OCI-LY3 (cell line): Measurements from ENCODE around the gene MACO1.

Experiments used
- CTCF ChIP-seq: fragments of 200-600, 300-600 bp; sonication (generic); IDR thresholded peaks from 2 replicates; pipeline ENCODE4 v1.5.1; 2014; ENCODE audit warnings: antibody characterized with exemption, low read length, low read depth
- EZH2phosphoT487 ChIP-seq: fragments of 200-600 bp; shearing (Covaris generic); IDR thresholded peaks from 2 replicates; pipeline ENCODE4 v1.6.1; 2018; ENCODE audit warnings: antibody characterized with exemption, mixed run types, low read depth

DNA sequence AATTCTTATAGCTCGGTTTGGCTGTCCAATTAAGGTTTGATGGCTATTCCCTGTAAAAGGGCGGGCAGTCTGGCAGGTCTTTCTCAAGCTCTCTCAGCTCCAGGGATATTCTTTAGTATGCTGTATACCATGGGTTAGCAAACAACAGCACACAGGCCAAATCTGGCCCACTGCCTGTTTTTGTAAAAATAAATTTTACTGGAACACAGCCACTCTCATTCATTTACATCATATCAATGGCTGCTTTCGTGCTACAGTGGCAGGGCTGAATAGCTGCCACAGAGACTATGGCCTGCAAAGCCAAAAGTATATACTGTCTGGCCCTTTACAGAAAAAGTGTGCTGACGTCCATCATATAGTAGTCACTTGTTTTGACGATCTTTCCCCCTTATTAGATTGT, 32.0 kb downstream of the MACO1 start:
- TF ChIP-seq CTCF (no peak), EZH2phosphoT487 (no peak)
